PC-3 (cell line): ENCODE data around the gene CAMTA1. TPM values are rescaled to one million over a fixed set of nuclear protein-coding genes. Genes with fewer than 3 reads are reported as not detected.
"Not testable (repeated sequence)": the region's sequence is repeated elsewhere in the genome, so short reads cannot be mapped to it uniquely, and the experiment has no call there.

Source experiments
- ATAC-seq: fragments of 200-7000 bp; cut with Tn5 transposase; 2 replicates; pipeline ENCODE4 v1.9.1; 2020; ENCODE audit warnings: mild to moderate bottlenecking, moderate library complexity
- BruUV-seq: library from RNA; stranded (reverse); fragments of 400-500 nt; replicated peaks from 2 replicates; lab custom pipeline; 2021; lab: Mats Ljungman, UMichigan
- CTCF ChIA-PET: fragments of 300-600 bp; sonication (Branson Sonifier 250); formaldehyde crosslinking; loops from one replicate; lab custom pipeline; 2022; ENCODE audit warnings: antibody characterized with exemption; lab: Charles Lee
- POLR2A ChIA-PET: fragments of 300-600 bp; sonication (Branson Sonifier 250); formaldehyde crosslinking; loops from one replicate; lab custom pipeline; 2022; ENCODE audit warnings: antibody characterized with exemption; ENCODE audit not compliant: unreplicated experiment; lab: Charles Lee
- DNase-seq: peaks from one replicate; pipeline ENCODE4 v3.0.0-alpha.2; 2015
- H2AFZ ChIP-seq: fragments of 300-600 bp; sonication (generic); 2 replicates; pipeline ENCODE4 v1.6.0; 2016; ENCODE audit warnings: antibody characterized with exemption, low read length
- H3F3A ChIP-seq: fragments of 300-600 bp; sonication (generic); one replicate; pipeline ENCODE4 v1.6.0; 2017; ENCODE audit warnings: antibody characterized with exemption, low read length, control low read depth, mild to moderate bottlenecking; ENCODE audit not compliant: unreplicated experiment
- H3K27ac ChIP-seq: fragments of 300-600 bp; sonication (generic); 2 replicates; pipeline ENCODE4 v1.5.1; 2016; ENCODE audit warnings: mild to moderate bottlenecking, low read length
- H3K27me3 ChIP-seq: fragments of 300-600 bp; sonication (generic); 2 replicates; pipeline ENCODE4 v1.6.1; 2016; ENCODE audit warnings: low read length, mixed read lengths
- H3K36me3 ChIP-seq: fragments of 300-600 bp; sonication (generic); 2 replicates; pipeline ENCODE4 v1.6.1; 2016; ENCODE audit warnings: low read depth, mixed run types, low read length, mixed read lengths
- H3K4me1 ChIP-seq: fragments of 300-600 bp; sonication (generic); 2 replicates; pipeline ENCODE4 v1.5.1; 2016; ENCODE audit warnings: low read length; ENCODE audit not compliant: insufficient read depth
- H3K4me2 ChIP-seq: fragments of 300-600 bp; sonication (generic); 2 replicates; pipeline ENCODE4 v1.6.0; 2016; ENCODE audit warnings: low read length
- H3K4me3 ChIP-seq: fragments of 300-600 bp; sonication (generic); 2 replicates; pipeline ENCODE4 v1.5.1; 2016; ENCODE audit warnings: mild to moderate bottlenecking, low read length, mixed read lengths
- H3K79me2 ChIP-seq: fragments of 300-600 bp; sonication (generic); 2 replicates; pipeline ENCODE4 v1.6.1; 2017; ENCODE audit warnings: low read length, mixed read lengths
- H3K9ac ChIP-seq: fragments of 300-600 bp; sonication (generic); 2 replicates; pipeline ENCODE4 v1.6.0; 2016; ENCODE audit warnings: mild to moderate bottlenecking, low read length
- H3K9me2 ChIP-seq: fragments of 300-600 bp; sonication (generic); replicated peaks from 2 replicates; pipeline ENCODE4 v1.6.1; 2016; ENCODE audit warnings: mixed run types, low read length, mixed read lengths
- H3K9me3 ChIP-seq: fragments of 300-600 bp; sonication (generic); 2 replicates; pipeline ENCODE4 v1.6.1; 2016; ENCODE audit warnings: low read length, mixed read lengths
- H4K20me1 ChIP-seq: fragments of 300-600 bp; sonication (generic); 2 replicates; pipeline ENCODE4 v1.6.1; 2016; ENCODE audit warnings: low read length, mixed read lengths
- CTCF ChIP-seq: fragments of 300-600 bp; sonication (generic); conservative IDR thresholded peaks from 2 replicates; pipeline ENCODE4 v1.5.1; 2017; ENCODE audit warnings: antibody characterized with exemption, low read depth, mild to moderate bottlenecking, low read length
- EZH2 ChIP-seq: fragments of 300-600 bp; sonication (generic); IDR thresholded peaks from one replicate; pipeline ENCODE4 v1.6.1; 2017; ENCODE audit warnings: antibody characterized with exemption, mild to moderate bottlenecking, low read length; ENCODE audit not compliant: unreplicated experiment
- EZH2phosphoT487 ChIP-seq: fragments of 300-600 bp; sonication (generic); IDR thresholded peaks from 2 replicates; pipeline ENCODE4 v1.6.1; 2018; ENCODE audit warnings: mild to moderate bottlenecking, antibody characterized with exemption, low read length, borderline replicate concordance
- intact Hi-C: fragments of 100-400 bp; cut with micrococcal nuclease; formaldehyde crosslinking; loops from 2 replicates; pipeline ENCODE4 v1.9.0; 2023
- total RNA-seq: library from RNA; depleted of rRNA; stranded (reverse); fragments of >200 nt; gene quantifications from 2 replicates; pipeline ENCODE4 v1.2.3, GENCODE V29; 2014

The CAMTA1 gene
- total RNA-seq, 1 experiment from 2014 or later, result 40.8 TPM

- Histone ChIP-seq H3K9me2 (no peaks in the 10 kb centered on the region), H2AFZ (no peak overlapping the region), H3F3A (no peaks in the 10 kb centered on the region), H3K36me3 (peaks cover 19% of the 10 kb centered on the region), H4K20me1 (no peaks in the 10 kb centered on the region), H3K4me1 (peaks cover 7% of the 10 kb centered on the region; the same call in 1 of the 2 replicates), H3K4me3 (no peak overlapping the region), H3K27me3 (no peaks in the 10 kb centered on the region), H3K9me3 (peaks cover 5% of the 10 kb centered on the region), H3K9ac (no peak overlapping the region), H3K27ac (no peak overlapping the region), H3K4me2 (no peak overlapping the region), H3K79me2 (no peaks in the 10 kb centered on the region)
- POLR2A ChIA-PET, result no interaction called here
- no peak for TF ChIP-seq EZH2
- TF ChIP-seq CTCF, result no peak
- no peak for TF ChIP-seq EZH2phosphoT487
- ATAC-seq (no peak), DNase-seq (no peak)
- CTCF ChIA-PET, result no interaction called here
- no TSS peak for BruUV-seq
- intact Hi-C loops, result no loop called here
Measured at GRCh38 chr1:7786795-7787194, 1001.5 kb downstream of the CAMTA1 start.

- Histone ChIP-seq H3K4me3 (no peak overlapping the region), H3K9me3 (peaks cover 5% of the 10 kb centered on the region), H4K20me1 (no peaks in the 10 kb centered on the region), H3K9ac (no peak overlapping the region), H2AFZ (no peak overlapping the region), H3K4me2 (no peak overlapping the region), H3K36me3 (peaks cover 23% of the 10 kb centered on the region), H3F3A (no peaks in the 10 kb centered on the region), H3K4me1 (peaks cover 2% of the 10 kb centered on the region; the same call in 1 of the 2 replicates), H3K9me2 (no peaks in the 10 kb centered on the region), H3K27ac (no peak overlapping the region), H3K79me2 (no peaks in the 10 kb centered on the region), H3K27me3 (no peaks in the 10 kb centered on the region)
- TF ChIP-seq EZH2phosphoT487, result no peak
- TF ChIP-seq CTCF, result no peak
- TF ChIP-seq EZH2, result no peak
- BruUV-seq, result no TSS peak
- no peak for DNase-seq
- intact Hi-C loops, result no loop called here
- CTCF ChIA-PET, result no interaction called here
- POLR2A ChIA-PET, result no interaction called here
- no peak for ATAC-seq
Measured at GRCh38 chr1:7789828-7790227, 1004.6 kb downstream of the CAMTA1 start.

- H4K20me1 ChIP-seq, H3K9ac ChIP-seq, H3K4me3 ChIP-seq, CTCF ChIA-PET, H3K27me3 ChIP-seq, DNase-seq, H3K9me2 ChIP-seq, H2AFZ ChIP-seq, BruUV-seq, H3K9me3 ChIP-seq, H3K4me1 ChIP-seq, H3K27ac ChIP-seq, H3F3A ChIP-seq, POLR2A ChIA-PET, H3K4me2 ChIP-seq, ATAC-seq, intact Hi-C loops, H3K79me2 ChIP-seq: not testable (repeated sequence)
- H3K36me3 ChIP-seq, result peaks cover 23% of the 10 kb centered on the region
Measured at GRCh38 chr1:7791027-7791426, 1005.8 kb downstream of the CAMTA1 start.
